Stimulated activated CD8-positive, alpha-beta memory T cell treated with anti-CD3 and anti-CD28 coated beads, Interleukin-7, amount 100 ng/mL, for 4 hours (primary cell): ENCODE results near the gene SFXN5.

ENCODE experiments used
- DNase-seq, 2 donors: peaks; one replicate each; pipeline ENCODE4 v3.0.0-alpha.2; 2020; ENCODE audit warnings: low read depth in 2 of 2

SFXN5 gene

DNA sequence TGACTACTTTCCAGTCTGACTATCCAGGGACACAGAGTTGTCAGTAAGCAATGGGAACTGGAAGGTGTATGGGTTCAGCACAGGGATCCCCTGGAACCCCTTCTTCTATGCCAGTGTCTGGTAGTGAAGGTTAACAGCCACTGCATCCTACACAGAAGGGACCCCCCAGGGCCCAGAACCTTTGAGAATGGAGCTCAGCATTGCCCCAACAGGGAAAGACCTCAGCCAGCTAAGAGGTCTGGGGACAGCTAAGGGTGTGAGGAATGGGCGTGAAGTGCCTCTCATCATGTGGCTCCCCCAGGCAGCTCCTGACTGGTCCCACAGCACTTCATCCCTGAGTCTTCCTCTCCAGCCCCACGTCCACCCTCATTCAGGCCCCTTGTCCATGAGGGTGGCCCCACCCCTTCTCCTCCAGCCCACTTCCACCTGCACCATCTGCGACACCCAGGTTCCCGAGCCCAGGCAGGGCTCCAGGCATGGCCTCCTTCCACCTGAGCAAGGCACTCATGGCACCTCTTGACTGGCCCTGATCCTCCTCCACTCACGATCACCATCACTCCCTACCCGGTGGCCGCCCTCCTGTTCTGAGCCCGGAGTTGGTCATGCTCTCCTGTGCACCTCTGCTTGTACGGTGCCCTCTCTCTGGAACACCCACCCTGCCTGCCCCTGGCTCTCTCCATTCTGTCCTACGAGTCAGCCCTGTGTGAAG is 77.1 kb downstream of the SFXN5 start:
- no peak for DNase-seq

DNA sequence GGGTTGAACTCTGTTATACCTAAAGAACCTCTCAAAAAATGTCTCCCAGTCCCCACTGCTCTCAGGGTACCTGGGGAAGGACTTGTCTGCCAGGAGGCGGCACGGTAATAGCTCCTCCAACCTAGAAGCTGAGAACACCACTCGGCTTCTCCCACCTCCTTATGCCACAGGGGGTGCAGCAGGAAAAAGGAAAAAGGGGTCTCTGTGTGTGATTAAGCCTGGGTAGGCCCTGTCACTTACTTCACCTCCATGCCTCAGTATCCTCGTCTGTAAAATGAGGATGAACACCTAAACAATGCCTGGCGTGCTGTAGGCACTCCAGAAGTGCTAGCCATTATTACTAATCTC is 77.6 kb downstream of the SFXN5 start:
- DNase-seq = no peak

DNA sequence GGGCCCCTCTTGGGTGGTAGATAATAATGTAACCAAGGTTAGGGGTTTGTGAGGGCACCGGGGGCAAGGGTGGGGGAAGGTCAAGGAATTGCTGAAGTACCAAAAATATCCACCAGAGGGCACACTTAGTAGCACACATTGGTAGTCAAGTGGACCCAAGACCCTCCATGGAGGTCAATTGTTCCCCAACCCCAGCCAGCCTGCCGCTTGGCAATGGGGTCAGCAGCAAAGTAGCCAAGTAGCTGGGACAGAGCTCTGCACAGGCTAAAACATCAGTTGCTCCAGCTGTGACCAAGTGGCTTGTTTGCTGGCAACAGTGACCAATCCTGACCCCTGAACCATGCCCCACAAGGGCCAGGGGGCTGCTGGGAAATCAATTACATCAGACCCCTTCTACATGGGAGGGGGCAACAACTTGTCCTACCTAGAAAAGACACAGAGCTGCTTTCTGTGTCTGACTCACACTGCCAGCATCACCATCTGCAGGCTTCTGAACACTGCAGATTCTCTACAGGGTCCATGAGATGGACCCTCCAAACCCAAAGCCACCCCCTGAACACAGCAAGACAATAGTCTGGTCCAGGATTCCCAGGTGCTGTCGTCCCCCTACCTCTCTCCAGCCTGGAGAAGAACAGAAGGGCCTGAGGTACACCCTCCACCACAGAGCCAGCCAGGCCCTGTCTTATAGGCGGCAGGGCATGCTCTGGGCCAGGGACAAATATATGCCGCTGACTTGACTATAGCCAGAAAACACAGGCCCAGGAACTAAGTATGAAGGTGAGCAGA is 78.2 kb downstream of the SFXN5 start:
- DNase-seq = no peak

DNA sequence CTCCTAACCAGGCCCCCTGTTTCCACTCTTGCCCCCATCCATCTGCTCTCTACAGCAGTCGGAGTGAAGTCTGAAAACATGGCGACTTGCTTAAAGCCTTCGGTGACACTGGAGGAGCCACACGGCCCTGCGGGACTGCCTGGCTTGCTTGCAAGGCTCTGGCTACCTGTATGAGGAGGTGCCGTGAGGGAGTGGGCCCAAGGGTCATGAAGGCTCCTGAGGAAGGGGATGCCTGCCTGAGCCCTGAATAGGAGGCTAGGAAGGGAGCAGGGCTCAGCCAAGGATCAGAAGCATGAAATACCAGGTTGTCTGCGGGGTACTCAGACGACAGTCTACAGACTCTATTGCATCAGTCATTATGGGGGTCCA is 78.8 kb downstream of the SFXN5 start:
- DNase-seq = no peak

DNA sequence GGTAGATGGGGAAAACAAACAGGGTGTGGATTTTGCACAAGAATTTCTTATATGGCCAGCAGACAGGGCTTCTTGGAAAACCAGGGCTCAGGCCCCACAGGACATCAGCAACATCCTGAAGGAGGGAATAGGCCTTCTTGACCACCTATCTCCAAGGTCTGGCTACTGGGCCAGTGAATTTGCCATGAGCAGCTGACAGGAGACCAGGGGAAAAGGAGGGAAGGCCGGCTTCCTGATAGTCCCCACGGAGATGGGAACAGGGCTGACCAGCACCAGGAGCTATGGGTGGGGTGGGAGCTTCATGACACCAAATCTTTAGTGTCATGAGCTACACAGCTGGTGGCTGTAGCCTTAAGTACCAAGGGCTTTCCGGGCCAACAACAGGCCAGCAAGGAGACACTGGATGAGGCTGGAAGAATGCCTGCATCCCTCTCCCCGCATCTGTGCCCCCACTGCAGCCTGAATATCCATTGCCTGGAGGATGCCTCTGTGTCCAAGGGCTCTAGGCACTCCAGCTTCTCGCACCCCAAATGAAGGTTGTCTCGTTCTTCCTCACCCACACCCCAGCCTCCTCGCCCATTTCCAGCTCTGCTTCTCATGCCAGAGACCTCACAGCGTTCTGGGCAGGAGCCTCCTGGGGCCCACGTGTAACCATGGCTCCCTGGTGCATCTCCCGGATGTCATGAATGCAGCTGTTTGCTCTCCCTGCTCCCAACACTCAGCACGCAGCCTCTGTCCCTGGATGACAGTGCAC is 79.4 kb downstream of the SFXN5 start:
- no peak for DNase-seq

DNA sequence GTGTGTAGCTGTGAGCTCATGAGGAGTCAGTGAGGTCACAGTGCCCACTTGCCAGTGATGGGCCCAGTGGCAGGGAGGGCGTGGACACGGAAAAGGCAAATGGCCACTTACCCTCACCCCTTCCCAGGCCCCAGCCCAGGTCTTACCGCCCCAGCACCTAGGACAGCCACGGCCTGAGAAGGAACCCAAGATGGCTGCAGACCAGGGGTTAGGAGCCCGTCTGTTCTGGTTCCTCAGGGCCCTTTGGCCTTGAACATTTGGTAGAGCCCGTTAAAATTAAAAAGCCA is 80.1 kb downstream of the SFXN5 start:
- DNase-seq = no peak

DNA sequence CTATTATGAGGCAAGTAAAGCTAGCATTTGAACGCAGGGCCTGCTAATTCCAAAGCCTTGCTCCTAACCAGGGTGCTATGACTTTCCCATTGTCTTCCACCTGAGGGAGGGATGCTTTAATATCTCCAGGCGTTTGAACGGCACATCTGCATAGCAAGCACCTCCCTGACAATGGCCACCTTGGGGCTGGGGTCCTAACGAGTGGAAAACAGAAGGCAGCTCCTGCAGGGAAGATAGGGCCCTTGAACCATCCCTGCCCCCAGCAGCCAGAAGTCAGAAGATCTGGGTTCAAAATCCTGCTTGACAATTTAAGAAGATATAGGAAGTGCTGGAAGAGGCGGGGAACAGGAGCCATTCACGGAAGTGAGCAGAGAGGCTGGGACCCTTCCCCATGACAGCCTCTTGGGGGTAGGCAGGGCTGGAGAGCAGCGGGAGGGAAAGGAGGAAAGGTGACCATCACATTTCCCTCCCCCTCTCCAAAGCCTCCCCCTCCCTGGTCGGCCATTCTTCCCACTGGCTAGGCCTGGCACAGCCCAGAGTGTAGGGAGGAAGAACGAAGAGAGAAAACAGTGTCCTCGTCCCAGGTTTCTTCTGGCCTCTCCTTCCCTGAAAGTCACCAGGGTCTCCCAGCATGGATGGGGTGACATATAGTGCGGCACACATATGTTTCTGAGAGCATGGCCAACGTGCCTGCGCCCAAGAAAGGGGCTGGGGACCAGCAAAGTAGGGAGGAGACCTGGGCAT is 80.6 kb downstream of the SFXN5 start:
- no peak for DNase-seq

DNA sequence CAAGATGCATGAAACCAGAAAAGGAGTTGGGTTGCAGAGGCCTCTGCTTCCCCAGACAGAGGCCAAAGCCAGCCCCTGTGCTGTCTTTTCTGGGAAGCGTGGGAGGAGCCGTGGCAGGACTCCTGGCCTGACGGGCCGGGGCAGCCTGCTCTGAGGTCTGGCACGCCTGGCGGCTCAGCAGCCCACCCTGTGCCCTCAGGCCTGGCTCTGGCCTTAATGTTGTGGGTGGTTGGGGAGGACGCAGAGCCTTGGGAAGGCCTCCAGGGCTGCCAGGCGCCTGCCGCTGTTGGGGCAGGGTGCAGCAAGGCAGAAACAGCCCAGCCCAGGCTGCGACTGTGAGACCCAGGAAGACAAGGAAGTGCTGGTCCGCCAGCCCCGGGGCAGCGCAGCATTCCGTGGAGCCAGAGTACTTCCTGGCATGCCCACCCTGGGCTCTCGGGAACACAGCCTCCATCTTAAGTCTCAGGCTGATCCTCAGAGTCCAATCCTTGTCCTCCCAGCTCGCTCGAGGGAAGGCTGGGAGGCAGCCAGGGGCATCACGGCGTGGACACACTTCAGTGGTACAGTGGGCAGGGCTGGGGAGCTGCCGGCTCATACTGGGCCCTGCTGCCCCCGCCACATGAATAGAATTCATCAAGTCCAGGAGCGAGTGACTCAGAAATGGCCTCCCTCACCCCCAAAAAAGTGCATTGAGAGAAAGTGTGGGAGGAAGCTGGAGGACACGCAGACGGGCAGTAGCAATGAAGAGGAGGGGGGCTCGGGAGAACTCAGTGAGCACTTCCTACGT is 81.5 kb downstream of the SFXN5 start:
- DNase-seq = no peak

DNA sequence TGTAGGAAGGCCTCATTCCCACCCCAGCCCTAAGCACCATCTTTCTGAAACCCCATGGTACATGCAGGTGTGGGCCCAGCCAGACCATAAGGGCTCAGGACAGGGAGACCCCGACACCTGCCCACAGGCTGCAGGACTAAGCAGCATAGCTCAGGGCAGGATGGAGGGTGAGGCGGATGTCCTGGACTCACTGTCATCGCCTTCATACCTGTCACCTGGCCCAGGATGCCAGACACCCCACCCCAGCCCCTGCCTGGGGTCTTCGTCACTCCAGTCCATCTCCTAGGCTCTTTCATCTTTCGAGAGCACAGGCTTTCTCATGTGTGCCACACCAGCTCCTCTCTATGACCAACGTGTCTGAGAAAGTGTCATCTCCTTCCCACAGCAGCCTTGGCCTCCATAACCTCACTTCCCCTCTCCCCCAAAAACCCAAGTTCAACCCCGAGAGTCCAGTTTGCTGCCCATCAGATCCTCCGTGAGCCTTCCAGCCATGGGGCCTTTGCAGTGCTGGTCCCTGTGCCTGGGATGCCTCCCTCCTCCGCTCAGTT is 82.7 kb downstream of the SFXN5 start:
- DNase-seq = no peak

DNA sequence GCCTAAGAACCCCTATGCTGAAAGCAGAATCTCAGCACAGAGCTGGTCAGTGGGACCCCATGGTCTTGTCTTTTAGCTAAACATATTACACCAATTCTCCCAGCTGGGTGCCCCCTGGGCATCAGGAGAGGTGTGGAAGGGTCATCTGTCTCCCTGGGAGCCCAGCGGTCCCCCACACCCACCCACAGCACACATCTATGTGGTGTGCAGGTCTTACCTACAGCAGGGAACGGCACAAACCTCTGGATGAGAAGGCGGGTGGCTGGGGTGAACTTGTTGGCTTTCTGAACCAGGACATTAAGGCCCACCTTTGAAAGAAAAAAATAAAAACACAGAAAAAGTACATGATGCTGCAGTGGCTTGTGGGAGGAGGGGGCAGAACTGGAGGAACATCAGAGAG is 83.5 kb downstream of the SFXN5 start:
- no peak for DNase-seq

DNA sequence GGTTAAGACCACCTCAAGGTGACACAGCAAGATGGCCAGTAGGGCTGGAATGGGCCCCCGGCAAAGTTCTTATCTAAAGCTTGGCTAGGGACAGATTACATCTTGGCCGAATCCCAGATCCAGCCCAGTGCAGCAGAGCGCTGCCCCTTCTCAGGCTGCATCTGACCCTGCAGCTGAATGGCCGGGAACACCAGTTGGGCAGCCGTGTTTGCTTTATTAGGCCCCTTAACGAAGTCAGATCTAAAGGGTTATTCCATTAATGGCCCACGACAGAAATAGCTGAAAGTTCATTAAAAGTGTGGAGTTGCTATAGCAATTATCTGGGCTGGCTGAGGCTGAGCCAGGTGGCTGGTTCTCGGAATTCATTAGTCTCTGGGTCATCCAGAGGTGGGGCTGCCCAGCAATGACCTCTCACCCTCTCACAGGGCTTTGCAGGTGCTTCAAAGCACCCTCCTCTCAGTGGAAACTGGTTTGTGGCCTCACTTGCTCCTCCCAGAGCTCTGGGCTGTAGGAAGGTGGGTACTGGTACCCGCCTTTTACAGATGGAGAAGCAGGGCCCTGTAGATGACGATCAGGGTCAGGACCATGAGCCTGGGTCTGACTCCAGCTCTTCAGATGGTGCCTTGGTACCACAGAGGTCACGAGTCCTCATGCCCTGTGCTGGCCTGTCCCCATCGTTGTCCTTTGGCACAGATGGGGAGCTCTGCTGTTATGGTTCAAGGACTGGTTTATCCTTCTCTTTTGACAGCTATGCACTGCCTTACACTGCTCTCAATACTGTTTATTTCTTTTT is 85.4 kb downstream of the SFXN5 start:
- DNase-seq = no peak

DNA sequence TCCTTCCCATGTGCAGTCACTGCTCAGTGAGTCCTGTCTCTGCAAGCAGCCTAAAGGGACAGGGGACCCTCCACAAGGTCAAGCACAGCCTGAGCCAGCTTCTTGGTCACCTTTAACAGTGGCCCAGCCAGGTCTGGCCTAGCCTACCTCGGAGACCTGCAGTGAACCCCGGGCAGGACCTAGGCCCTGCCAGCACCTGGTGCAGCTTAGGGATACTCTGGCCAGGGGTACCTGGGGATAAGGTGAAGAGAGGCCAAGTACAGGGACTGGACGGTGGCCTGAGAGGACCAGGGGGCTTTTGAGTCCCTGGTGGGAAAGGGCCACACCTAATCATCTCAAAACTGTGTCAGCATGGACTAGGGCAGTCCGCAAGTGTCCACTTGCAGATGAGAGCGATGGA is 86.4 kb downstream of the SFXN5 start:
- DNase-seq = no peak

DNA sequence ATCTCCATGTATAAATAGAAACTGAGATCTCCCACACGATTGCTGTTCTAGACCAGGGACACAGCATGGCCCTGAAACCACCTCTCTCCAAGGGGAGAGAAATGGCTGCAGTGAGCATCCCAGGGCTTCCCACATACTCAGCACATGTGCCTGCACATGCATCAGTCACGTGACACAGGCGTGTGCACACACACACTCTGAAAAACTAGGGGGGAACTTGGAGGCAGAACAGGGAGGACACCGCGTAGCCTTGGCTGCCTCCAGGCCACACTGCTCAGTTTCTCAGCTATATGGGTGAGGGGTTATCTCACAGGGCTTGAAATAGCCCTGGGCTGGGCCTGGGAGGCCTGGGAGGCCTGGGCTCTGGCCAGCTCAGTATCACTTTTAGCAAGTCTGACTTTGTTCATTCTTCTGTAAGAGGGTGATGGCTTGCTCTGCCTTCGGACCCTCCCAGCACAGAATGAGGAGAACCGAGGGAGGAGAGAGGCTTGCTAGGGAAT is 87.3 kb downstream of the SFXN5 start:
- DNase-seq = no peak

DNA sequence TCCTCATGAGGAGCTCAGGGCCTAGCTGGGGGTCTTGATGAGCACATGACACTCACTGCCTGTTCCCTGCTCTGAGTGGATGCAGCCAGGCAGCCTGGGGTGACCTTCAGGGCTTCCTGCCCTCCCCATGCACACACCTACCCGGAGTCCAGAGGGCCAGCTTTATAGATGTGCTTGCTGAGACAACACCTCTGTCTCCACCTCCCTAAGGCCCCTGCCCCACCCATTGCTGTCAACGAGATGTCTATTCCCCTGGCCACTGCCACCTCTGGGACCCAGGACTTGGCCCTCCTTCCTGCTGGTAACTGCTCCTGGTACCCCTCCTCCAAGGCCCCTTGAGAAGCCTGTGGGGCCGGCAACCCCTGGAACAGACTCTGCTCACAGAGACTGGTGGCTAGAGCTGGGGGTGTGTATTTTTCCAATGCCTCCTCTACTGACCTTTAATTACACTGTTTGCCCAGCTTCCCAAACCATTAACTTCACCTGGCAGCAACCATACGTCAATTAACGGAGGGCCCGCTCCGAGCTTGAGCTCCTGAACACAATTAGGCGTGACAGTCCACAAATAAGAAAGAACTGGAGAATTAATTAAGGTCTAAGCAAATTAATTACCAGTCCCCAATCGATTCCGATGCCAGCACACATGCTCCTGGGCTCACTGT is 87.9 kb downstream of the SFXN5 start:
- DNase-seq = no peak

DNA sequence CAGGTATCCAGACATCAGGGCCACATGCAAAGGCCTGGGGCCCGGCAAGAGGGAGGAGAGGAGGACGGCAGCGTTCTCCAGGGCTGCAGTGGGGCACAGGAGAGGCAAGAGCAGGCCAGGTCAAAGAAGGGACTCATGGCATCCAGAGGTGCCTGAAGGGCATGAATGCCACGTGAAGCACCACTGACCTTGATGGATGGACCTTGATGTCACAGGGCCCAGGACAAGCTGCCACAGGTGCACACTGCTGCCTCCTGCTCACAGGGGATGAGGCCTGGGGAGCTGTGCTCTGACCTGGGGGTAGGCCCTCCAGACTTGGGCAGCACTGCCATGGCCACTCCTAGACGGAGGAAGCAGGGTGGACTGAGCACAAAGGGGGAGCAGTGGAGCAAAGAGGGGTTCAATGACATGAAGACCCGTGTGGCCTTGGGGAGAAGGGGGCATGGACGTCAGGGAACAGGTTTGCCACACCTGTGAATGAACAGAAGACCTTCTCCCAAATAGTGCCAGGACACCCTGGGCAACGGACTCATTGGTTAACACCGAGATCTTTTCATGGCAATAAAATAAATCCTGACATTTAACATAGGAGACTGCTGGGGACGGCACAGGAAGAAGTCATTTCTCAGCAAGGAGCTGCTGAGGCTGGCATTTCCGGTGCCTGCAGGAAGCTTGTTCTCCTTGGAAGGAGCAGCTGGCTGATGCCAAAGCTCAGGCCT is 88.6 kb downstream of the SFXN5 start:
- no peak for DNase-seq

DNA sequence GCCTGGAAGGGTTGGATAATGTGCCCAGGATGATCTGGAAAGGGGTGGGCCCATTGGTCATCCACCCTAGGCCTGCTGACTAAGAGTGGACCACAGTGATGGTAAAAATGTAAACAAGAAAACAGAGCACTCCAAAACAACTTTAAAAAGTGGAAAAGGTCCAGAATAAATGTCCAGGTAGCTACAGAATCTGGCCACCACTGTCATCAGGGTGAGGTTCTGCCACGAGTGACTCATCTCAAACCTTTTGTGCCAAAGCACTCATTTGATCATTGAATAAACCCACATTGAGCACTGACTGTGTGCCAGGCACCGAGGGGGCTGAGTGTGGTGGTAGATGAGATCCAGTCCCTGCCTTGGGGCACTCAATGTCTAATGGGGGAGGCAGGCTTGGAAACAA is 89.3 kb downstream of the SFXN5 start:
- no peak for DNase-seq

DNA sequence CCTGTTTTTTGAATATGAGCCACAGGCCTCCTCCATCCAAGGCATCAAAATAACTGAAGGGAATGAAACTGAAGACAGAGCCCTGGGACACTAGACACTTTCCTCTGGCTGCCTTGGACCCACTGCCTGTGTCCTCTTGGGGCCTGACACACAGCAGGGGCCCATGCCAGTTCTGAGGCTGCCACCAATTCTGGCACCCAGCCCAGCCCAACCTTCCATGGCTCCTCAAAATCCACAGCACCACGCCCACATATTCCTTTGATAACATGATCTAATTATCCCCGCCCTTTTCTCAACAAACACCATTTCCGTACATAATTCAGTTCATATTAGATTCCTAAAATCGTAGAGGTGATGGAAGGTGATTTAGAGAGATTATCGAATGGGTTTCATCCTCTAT is 90.0 kb downstream of the SFXN5 start:
- no peak for DNase-seq

DNA sequence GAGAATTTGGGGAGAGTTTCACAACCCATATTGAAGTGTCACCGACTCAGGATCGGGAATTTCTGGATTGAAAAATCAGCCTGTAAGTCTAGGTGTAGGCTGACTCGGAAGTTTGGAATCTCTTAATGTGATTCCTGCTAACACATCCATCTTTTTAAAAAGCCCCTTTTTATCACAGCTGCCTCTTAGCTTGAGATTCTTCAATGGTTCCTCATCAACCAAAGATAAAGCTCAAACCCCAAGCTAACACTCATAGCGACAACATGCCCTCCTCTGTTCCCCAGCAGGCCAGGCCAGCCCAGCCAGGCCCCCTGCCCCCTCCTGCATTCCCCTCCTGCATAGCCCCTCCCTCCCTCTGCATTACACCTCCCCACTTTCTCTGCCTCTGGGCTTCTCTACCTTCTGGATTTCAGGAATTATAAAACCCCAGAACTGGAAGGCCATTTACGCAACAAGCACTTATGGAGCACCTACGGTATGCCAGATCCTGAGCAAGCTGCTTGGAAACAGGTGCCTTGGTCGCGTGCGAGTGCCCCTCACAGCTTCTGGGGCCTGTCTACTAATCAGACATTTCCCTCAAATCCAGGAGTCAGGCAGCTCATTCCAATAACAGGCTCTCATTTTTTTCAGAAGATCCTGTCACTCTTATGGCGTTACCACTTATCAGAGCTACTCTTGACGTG is 90.8 kb downstream of the SFXN5 start:
- DNase-seq = no peak

DNA sequence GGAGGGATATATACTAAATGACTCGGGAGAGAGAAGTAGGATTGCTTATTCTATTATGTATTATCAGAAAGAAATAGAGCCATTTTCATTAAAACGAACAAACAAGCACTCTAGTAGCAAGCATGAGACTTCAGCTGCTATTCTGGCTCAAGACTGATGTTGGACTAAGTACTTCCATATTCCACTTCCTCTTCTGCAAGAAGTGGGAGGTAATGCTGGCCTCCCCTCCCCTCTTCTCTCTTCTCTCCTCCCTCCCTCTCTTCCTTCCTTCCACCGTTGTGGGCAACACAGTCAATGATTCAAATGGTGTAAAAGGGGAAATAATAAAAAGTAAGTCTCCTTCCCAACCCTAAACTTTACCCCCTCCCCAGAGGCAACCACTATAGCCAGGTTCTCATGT is 91.6 kb downstream of the SFXN5 start:
- DNase-seq = no peak
